Stimulated activated naive CD8-positive, alpha-beta T cell treated with anti-CD3 and anti-CD28 coated beads, Interleukin-15, Interleukin-2, amounts not matched to agents 100 ng/mL and 50 ng/mL, for 24 hours (primary cell): ENCODE data around the gene GPR132.
A peak's percentile ranks its signal among the peaks of the same experiment; 100 is the strongest.
"Not testable (repeated sequence)": the region's sequence is repeated elsewhere in the genome, so short reads cannot be mapped to it uniquely, and the experiment has no call there.

Experiments
- H3K27ac Mint-ChIP-seq: one replicate; pipeline ENCODE4 v1.8.0; 2021; ENCODE audit warnings: mild to moderate bottlenecking, mixed read lengths
- H3K27me3 Mint-ChIP-seq: one replicate; pipeline ENCODE4 v1.8.0; 2021; ENCODE audit warnings: mixed read lengths
- H3K36me3 Mint-ChIP-seq: one replicate; pipeline ENCODE4 v1.8.0; 2021; ENCODE audit warnings: low read depth, mixed read lengths
- H3K4me1 Mint-ChIP-seq: one replicate; pipeline ENCODE4 v1.8.0; 2021; ENCODE audit warnings: low read depth, mixed read lengths
- H3K4me3 Mint-ChIP-seq: one replicate; pipeline ENCODE4 v1.8.0; 2021; ENCODE audit warnings: mild to moderate bottlenecking, mixed read lengths
- H3K9me3 Mint-ChIP-seq: one replicate; pipeline ENCODE4 v1.8.0; 2021; ENCODE audit warnings: mixed read lengths

GPR132 gene

GRCh38 chr14:105085766-105086165 is 20.5 kb upstream of the GPR132 start:
- peaks cover 6% of the 10 kb centered on the region for H3K27me3 Mint-ChIP-seq
- H3K27ac Mint-ChIP-seq: no peak overlapping the region
- peaks cover 24% of the 10 kb centered on the region for H3K4me1 Mint-ChIP-seq
- no peaks in the 10 kb centered on the region for H3K9me3 Mint-ChIP-seq
- H3K4me3 Mint-ChIP-seq: no peak overlapping the region
- no peaks in the 10 kb centered on the region for H3K36me3 Mint-ChIP-seq

DNA sequence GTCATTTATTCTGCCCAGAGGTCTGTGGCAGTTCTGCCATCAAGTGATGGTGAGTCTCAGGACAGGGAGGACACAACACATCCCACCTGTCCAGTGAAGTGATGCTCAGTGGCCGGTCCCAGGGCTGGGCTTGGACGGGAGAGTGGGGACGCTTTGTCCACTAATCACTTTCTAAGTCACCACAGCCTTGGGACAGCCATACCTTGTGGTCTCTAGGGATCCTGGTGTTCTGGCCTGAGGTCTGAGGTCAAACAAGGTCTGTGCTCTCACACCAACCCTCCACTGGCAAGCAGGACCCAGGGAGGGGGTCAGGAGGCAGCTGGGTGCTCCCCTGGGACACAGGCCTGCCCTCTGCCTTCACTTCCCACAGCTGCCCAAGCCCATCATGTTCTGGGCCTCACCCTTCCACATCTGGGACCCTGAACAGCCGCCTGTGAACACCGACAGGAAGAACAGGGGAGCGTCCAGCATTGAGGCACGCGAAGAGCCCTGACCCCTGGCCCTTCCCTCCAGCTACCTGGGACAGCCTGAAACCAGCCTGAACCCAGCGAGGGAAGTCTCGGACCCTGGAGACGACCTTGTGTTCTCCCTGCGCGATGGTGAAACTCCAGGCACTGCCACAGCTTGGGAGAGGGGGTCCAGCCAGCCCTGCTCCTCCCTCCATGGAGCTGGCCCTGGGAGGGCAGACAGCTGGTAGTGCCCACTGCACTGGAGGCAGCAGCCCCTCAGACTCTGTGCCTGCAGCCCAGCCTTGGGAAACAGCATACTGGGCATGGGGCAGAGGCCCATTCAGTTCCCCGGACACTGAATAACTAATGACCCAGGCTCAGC is 19.7 kb upstream of the GPR132 start:
- H3K27ac Mint-ChIP-seq: no peak overlapping the region
- H3K4me3 Mint-ChIP-seq: no peak overlapping the region
- no peaks in the 10 kb centered on the region for H3K36me3 Mint-ChIP-seq
- no peaks in the 10 kb centered on the region for H3K9me3 Mint-ChIP-seq
- H3K27me3 Mint-ChIP-seq: peaks cover 6% of the 10 kb centered on the region
- peaks cover 24% of the 10 kb centered on the region for H3K4me1 Mint-ChIP-seq

- Mint-ChIP-seq H3K27ac (no peak overlapping the region), H3K4me1 (peaks cover 24% of the 10 kb centered on the region), H3K36me3 (no peaks in the 10 kb centered on the region), H3K27me3 (peaks cover 6% of the 10 kb centered on the region), H3K9me3 (no peaks in the 10 kb centered on the region), H3K4me3 (no peak overlapping the region)
These were observed 18.9 kb upstream of the GPR132 start for GRCh38 chr14:105083926-105084685.

DNA sequence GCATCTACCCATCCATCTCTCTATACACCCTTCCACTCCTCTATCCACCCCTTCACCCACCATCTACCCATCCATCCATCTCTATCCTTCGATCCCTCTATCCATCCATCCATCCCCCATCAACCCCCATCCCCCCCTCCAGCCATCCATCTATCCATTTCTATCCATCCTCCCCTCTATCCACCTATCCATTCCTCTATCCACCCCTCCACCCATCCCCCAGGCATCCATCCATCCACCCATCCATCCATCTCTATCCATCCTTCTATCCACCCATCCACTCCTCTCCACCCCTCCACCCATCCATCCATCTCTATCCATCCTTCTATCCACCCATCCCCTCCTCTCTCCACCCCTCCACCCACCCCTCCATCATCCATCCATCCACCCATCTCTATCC is 17.5 kb upstream of the GPR132 start:
- Mint-ChIP-seq H3K4me1 (peaks cover 23% of the 10 kb centered on the region), H3K27me3 (no peaks in the 10 kb centered on the region), H3K9me3 (no peaks in the 10 kb centered on the region), H3K4me3 (no peak overlapping the region), H3K27ac (no peak overlapping the region), H3K36me3 (no peaks in the 10 kb centered on the region)

- not testable (repeated sequence) for H3K27me3 Mint-ChIP-seq
These were observed 16.2 kb upstream of the GPR132 start for GRCh38 chr14:105081473-105081872.

GRCh38 chr14:105080161-105080560 is 14.9 kb upstream of the GPR132 start:
- H3K9me3 Mint-ChIP-seq: no peaks in the 10 kb centered on the region
- no peaks in the 10 kb centered on the region for H3K27me3 Mint-ChIP-seq
- H3K4me3 Mint-ChIP-seq: no peak overlapping the region
- peak overlapping the region; percentile 61 for H3K27ac Mint-ChIP-seq
- H3K36me3 Mint-ChIP-seq: no peaks in the 10 kb centered on the region
- H3K4me1 Mint-ChIP-seq: peaks cover 26% of the 10 kb centered on the region

More at GRCh38 chr14:105081473-105081872, 16.2 kb upstream of the GPR132 start:
- H3K36me3 Mint-ChIP-seq, H3K4me3 Mint-ChIP-seq, H3K27ac Mint-ChIP-seq, H3K9me3 Mint-ChIP-seq: not testable (repeated sequence)
- H3K4me1 Mint-ChIP-seq: peaks cover 26% of the 10 kb centered on the region

DNA sequence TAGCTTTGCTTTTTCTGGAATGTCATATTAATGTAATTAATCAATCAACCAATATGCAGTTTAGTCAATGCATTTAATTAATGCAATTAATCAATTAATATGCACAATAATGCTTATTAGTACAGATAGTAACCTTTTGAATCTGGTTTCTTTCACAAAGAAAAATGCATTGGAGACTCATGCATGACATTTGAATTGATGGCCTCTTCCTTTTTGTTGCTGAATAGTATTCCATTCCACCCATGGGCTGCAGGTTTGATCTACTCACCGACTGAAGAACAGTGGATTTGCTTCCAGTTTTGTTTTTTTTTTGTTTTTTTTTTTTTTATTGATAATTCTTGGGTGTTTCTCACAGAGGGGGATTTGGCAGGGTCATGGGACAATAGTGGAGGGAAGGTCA is 13.1 kb upstream of the GPR132 start:
- Mint-ChIP-seq H3K27me3 (no peaks in the 10 kb centered on the region), H3K36me3 (no peaks in the 10 kb centered on the region), H3K4me1 (peaks cover 26% of the 10 kb centered on the region), H3K9me3 (no peaks in the 10 kb centered on the region), H3K4me3 (no peak overlapping the region), H3K27ac (no peak overlapping the region)

DNA sequence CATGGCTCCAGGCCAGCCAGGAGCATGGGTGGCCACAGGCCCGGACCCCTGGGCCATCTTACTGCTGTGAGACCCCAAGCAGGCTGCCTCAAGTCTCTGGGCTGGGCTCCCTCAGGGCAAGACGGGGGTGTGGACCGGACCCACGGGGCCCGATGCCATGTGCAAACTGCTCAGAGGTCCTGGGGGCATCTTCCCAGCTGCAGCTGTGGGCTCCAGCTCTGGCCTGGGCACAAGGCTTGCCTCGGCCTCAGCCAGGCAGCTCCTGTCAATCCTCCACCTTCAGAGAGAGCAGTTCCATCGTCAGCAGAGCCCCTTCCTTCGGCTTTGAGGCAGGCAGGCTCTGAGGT is 12.4 kb upstream of the GPR132 start:
- Mint-ChIP-seq H3K36me3 (no peaks in the 10 kb centered on the region), H3K9me3 (no peaks in the 10 kb centered on the region), H3K27me3 (no peaks in the 10 kb centered on the region), H3K27ac (no peak overlapping the region), H3K4me3 (no peak overlapping the region), H3K4me1 (peaks cover 26% of the 10 kb centered on the region)

DNA sequence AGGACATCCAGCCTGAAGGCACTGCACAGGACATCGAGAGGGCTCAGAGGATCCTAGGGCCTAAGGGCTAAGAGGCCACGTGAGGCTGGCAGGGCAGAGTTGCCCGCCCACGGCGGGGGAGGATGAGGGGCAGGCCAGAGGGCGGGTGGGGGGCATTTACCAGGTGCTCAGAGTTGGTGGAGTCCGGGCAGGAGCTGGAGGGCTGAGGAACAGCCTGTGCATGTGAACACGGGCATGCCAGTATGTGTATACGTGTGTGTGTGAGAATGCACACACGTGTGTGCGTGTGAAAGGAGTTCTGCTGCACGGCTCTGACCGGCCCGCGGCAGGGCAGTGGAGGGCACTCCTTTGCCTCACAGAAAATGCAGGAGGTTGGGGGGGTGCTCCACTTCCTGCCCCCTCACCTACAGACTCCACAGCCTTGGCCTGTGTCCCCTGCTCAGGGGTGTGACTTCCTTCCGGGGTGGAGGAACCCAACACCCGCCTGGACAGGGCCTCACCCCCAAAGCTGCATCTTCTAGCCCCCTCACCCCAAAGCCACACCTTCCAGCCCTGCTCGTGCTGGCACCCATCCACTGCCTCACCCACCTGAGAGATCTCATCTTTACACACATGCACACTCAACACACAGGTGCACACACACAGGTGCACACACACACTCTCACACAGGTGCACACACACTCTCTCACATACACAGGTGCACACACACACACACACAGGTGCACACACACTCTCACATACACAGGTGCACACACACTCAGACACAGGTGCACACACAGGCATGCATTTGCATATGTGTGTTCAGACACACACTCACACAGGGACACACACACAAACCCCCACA is 11.8 kb upstream of the GPR132 start:
- no peaks in the 10 kb centered on the region for H3K27me3 Mint-ChIP-seq

GRCh38 chr14:105076296-105076804 is 11.1 kb upstream of the GPR132 start:
- Mint-ChIP-seq H3K27me3 (no peaks in the 10 kb centered on the region), H3K36me3 (no peaks in the 10 kb centered on the region), H3K27ac (peak overlapping the region; percentile 55), H3K9me3 (no peaks in the 10 kb centered on the region), H3K4me1 (peaks cover 37% of the 10 kb centered on the region), H3K4me3 (no peak overlapping the region)

More for the DNA sequence above, 11.8 kb upstream of the GPR132 start:
- Mint-ChIP-seq H3K36me3 (no peaks in the 10 kb centered on the region), H3K4me3 (no peak overlapping the region), H3K9me3 (no peaks in the 10 kb centered on the region), H3K27ac (peak overlapping the region; percentile 55), H3K4me1 (peaks cover 31% of the 10 kb centered on the region)

GRCh38 chr14:105075379-105076295 is 10.4 kb upstream of the GPR132 start:
- Mint-ChIP-seq H3K27me3 (no peaks in the 10 kb centered on the region), H3K36me3 (no peaks in the 10 kb centered on the region), H3K9me3 (no peaks in the 10 kb centered on the region), H3K4me3 (no peak overlapping the region), H3K4me1 (peaks cover 42% of the 10 kb centered on the region), H3K27ac (no peak overlapping the region)

- Mint-ChIP-seq H3K4me1 (peaks cover 53% of the 10 kb centered on the region), H3K27ac (no peak overlapping the region), H3K36me3 (no peaks in the 10 kb centered on the region), H3K27me3 (no peaks in the 10 kb centered on the region), H3K9me3 (no peaks in the 10 kb centered on the region), H3K4me3 (no peak overlapping the region)
These were observed 9.4 kb upstream of the GPR132 start for GRCh38 chr14:105074601-105075053.

GRCh38 chr14:105073720-105074600 is 8.7 kb upstream of the GPR132 start:
- H3K9me3 Mint-ChIP-seq: no peaks in the 10 kb centered on the region
- no peak overlapping the region for H3K27ac Mint-ChIP-seq
- H3K4me1 Mint-ChIP-seq: peaks cover 59% of the 10 kb centered on the region

More at GRCh38 chr14:105073720-105074600, 8.7 kb upstream of the GPR132 start:
- Mint-ChIP-seq H3K4me3 (no peak overlapping the region), H3K27me3 (no peaks in the 10 kb centered on the region), H3K36me3 (no peaks in the 10 kb centered on the region)
